ENCODE measurements around the gene PRAMEF11.

GRCh38 chr1:12851779-12852178, 20.6 kb upstream of the PRAMEF11 start:
- TF ChIP-seq CTCF (conservative IDR thresholded peaks at IDR 0.05; ENCODE audit: low read length), result no peak
- no peak for TF ChIP-seq EZH2phosphoT487 (IDR thresholded peaks at IDR 0.05; ENCODE audit: borderline replicate concordance, low read depth, low read length)

Data from OCI-LY7 (cell line).